K562 (cell line): ENCODE measurements around the gene GDAP2. TPM values are rescaled to one million over a fixed set of nuclear protein-coding genes. Genes with fewer than 3 reads are reported as not detected.

Experiments used
- ATAC-seq: fragments of 200-7000 bp; cut with Tn5 transposase; 3 replicates; pipeline ENCODE4 v1.9.1; 2020; ENCODE audit warnings: moderate library complexity
- BruUV-seq: library from RNA; stranded (reverse); fragments of 400-500 nt; replicated peaks from 2 replicates; lab custom pipeline; 2021; lab: Mats Ljungman, UMichigan
- CTCF ChIA-PET: fragments of 300-600 bp; formaldehyde crosslinking; extraction: SDS; loops from one replicate; lab custom pipeline; 2021; ENCODE audit warnings: low intra/inter-chr PET ratio; lab: Yijun Ruan, JAX
- POLR2A ChIA-PET: fragments of 300-600, 350-650 bp; sonication (Branson Sonifier 250); formaldehyde crosslinking; extraction: SDS; loops from one replicate; lab custom pipeline; 2021; ENCODE audit warnings: antibody characterized with exemption, inconsistent platforms; lab: Yijun Ruan, JAX
- DNase-seq, 4 experiments: peaks; one replicate each; pipeline versions ENCODE4 v3.0.0 to v3.0.0-alpha.2; 2011 to 2018; ENCODE audit warnings: low spot score in 3 of 4, mixed read lengths in 3 of 4; ENCODE audit errors: extremely low read depth in 1 of 4
- FAIRE-seq: peaks from 2 replicates; lab custom pipeline; 2011; peaks lifted over from hg19 to GRCh38; lab: Jason Lieb, UNC
- H2AFZ ChIP-seq: 2 replicates; pipeline ENCODE4 v1.6.0; 2011; ENCODE audit warnings: low read depth, low read length, control low read depth, inconsistent platforms
- H3K27ac ChIP-seq: fragments of 200-600 bp; 3 replicates; pipeline ENCODE4 v1.8.0; 2011; ENCODE audit warnings: low read depth, mild to moderate bottlenecking, control low read depth, inconsistent platforms, low read length, moderate library complexity, mixed read lengths; ENCODE audit errors: extremely low read depth
- H3K27me3 ChIP-seq, 2 experiments: fragments of 300-600 bp in 1 of 2; 2 replicates in 1 of 2; 3 replicates in 1 of 2; pipeline versions ENCODE4 v1.6.0 to v1.8.0; 2011; ENCODE audit warnings: inconsistent platforms in 2 of 2, low read length in 2 of 2, mild to moderate bottlenecking in 1 of 2, mixed read lengths in 1 of 2, moderate library complexity in 1 of 2; ENCODE audit not compliant: control insufficient read depth in 2 of 2, insufficient read depth in 2 of 2
- H3K36me3 ChIP-seq: fragments of 300-600 bp; 3 replicates; pipeline ENCODE4 v1.8.0; 2011; ENCODE audit warnings: mild to moderate bottlenecking, low read length, inconsistent platforms; ENCODE audit not compliant: control insufficient read depth, insufficient read depth
- H3K4me1 ChIP-seq, 2 experiments: fragments of 200-600 bp in 1 of 2; replicated peaks in 1 of 2; 2 replicates in 1 of 2; 3 replicates in 1 of 2; pipeline versions ENCODE4 v1.5.1 to v1.8.0; 2011; ENCODE audit warnings: inconsistent platforms in 2 of 2, low read length in 2 of 2, mild to moderate bottlenecking in 1 of 2, mixed read lengths in 1 of 2, moderate library complexity in 1 of 2; ENCODE audit not compliant: control insufficient read depth in 2 of 2, insufficient read depth in 2 of 2
- H3K4me2 ChIP-seq: 2 replicates; pipeline ENCODE4 v1.6.1; 2011; ENCODE audit warnings: low read length, control low read depth, inconsistent platforms, mixed read lengths; ENCODE audit not compliant: insufficient read depth
- H3K4me3 ChIP-seq: fragments of 200-600 bp; sonication (generic), shearing (Covaris generic); 2 replicates; pipeline ENCODE4 v1.5.1; 2016; ENCODE audit warnings: control low read depth, inconsistent platforms
- H3K79me2 ChIP-seq: fragments of 200-600 bp; 3 replicates; pipeline ENCODE4 v1.8.0; 2011; ENCODE audit warnings: low read length, inconsistent platforms; ENCODE audit not compliant: control insufficient read depth, insufficient read depth
- H3K9ac ChIP-seq, 2 experiments: 2 replicates each; pipeline versions ENCODE4 v1.6.0 to v1.6.1; 2011; ENCODE audit warnings: low read depth in 2 of 2, low read length in 2 of 2, control low read depth in 1 of 2, inconsistent platforms in 1 of 2, mild to moderate bottlenecking in 1 of 2, mixed read lengths in 1 of 2; ENCODE audit not compliant: insufficient read depth in 1 of 2
- H3K9me1 ChIP-seq: one replicate; pipeline ENCODE4 v1.6.0; 2011; ENCODE audit warnings: inconsistent platforms, mild to moderate bottlenecking, low read length, moderate library complexity; ENCODE audit not compliant: control insufficient read depth, insufficient read depth
- H3K9me3 ChIP-seq: replicated peaks from 2 replicates; pipeline ENCODE4 v1.5.1; 2011; ENCODE audit warnings: low read depth, low read length, inconsistent platforms; ENCODE audit not compliant: control insufficient read depth, insufficient read depth
- H4K20me1 ChIP-seq: replicated peaks from 2 replicates; pipeline ENCODE4 v1.6.1; 2011; ENCODE audit warnings: low read length, inconsistent platforms, mixed read lengths; ENCODE audit not compliant: control insufficient read depth, insufficient read depth
- CTBP1 ChIP-seq: fragments of 450-650 bp; IDR thresholded peaks from 2 replicates; pipeline ENCODE4 v1.6.1; 2016; ENCODE audit warnings: borderline replicate concordance
- DACH1 ChIP-seq: fragments of 450-650 bp; IDR thresholded peaks from 2 replicates; pipeline ENCODE4 v1.6.1; 2018; ENCODE audit not compliant: partially characterized antibody
- MYC ChIP-seq, 2 experiments: fragments of 250-450 bp in 1 of 2; sonication (Bioruptor Pico) in 1 of 2; IDR thresholded peaks; 2 replicates each; pipeline versions ENCODE4 v1.5.1 to v1.6.1; 2012 to 2021; ENCODE audit warnings: low read depth in 2 of 2, borderline replicate concordance in 1 of 2, improper control_type of control experiment in 1 of 2, low read length in 1 of 2, mild to moderate bottlenecking in 1 of 2, moderate library complexity in 1 of 2
- NFE2 ChIP-seq: IDR thresholded peaks from 2 replicates; pipeline ENCODE4 v1.6.1; 2014; ENCODE audit warnings: antibody characterized with exemption, low read depth
- SMARCC2 ChIP-seq: fragments of 450-650 bp; IDR thresholded peaks from 2 replicates; pipeline ENCODE4 v1.6.1; 2017; ENCODE audit warnings: antibody characterized with exemption, moderate library complexity, mild to moderate bottlenecking, low read depth
- TCFL5 ChIP-seq: fragments of 250-450 bp; sonication (Bioruptor Pico); conservative IDR thresholded peaks from 2 replicates; pipeline ENCODE4 v1.6.1; 2021; ENCODE audit warnings: mild to moderate bottlenecking, moderate library complexity, matching md5 sums
- ZNF384 ChIP-seq: IDR thresholded peaks from 2 replicates; pipeline ENCODE4 v1.6.1; 2012; ENCODE audit warnings: low read depth, low read length, improper control_type of control experiment
- whole genome bisulfite sequencing: fragments of 100-300 bp; shearing (Covaris generic); methylation state at CpG from one replicate; pipeline ENCODE4 v1.1.6; 2016; ENCODE audit warnings: low coverage, mixed read lengths; ENCODE audit not compliant: insufficient coverage; ENCODE audit errors: missing lambda C conversion rate; 5-methylcytosine and 5-hydroxymethylcytosine counted together
- in situ Hi-C: fragments of 300-500 bp; cut with MboI; formaldehyde crosslinking; loops from 4 replicates; pipeline ENCODE4 v1.15.0; 2018; ENCODE audit warnings: inconsistent platforms, mixed read lengths
- intact Hi-C: fragments of 100-400 bp; cut with micrococcal nuclease; formaldehyde crosslinking; loops from 2 replicates; pipeline ENCODE4 v1.14.2; 2022
- polyA plus RNA-seq, 8 experiments: library from polyadenylated mRNA; depleted of rRNA in 4 of 8; stranded (reverse) in 5 of 8; unstranded in 3 of 8; fragments of >200 nt; fragmentation: Nextera tagmentation in 2 of 8; fragmentation: Illumina TruSeq in 1 of 8; extraction: Ambion mirVana in 2 of 8; extraction: Trizol in 1 of 8; gene quantifications; 2 replicates each; pipeline versions ENCODE4 v1.2.1 to v1.2.3, GENCODE V29; 2011 to 2014; ENCODE audit warnings: inconsistent platforms in 1 of 8, missing spikeins in 1 of 8
- total RNA-seq, 7 experiments: library from RNA; depleted of rRNA in 6 of 7; stranded (reverse); fragments of >200 nt in 6 of 7; fragmentation: Illumina TruSeq in 2 of 7; extraction: Trizol in 2 of 7; gene quantifications; 2 replicates each; pipeline versions ENCODE4 v1.2.1 to v1.2.3, GENCODE V29; 2011 to 2021; ENCODE audit warnings: low replicate concordance in 1 of 7
- TF ChIP-seq, protein P1 (sequence below): fragments of 250-450 bp; sonication (Bioruptor Pico); IDR thresholded peaks from 2 replicates; pipeline ENCODE4 v1.5.1; 2021; ENCODE audit warnings: mild to moderate bottlenecking

Gene GDAP2
- total and polyA plus RNA-seq, 9 of the 15 experiments (the other 6 are each of a cell fraction or from before 2014, with no cell fraction given), result 4.1 to 23.1 (median 13.2) TPM

GRCh38 chr1:117861694-117862093 lies 67.7 kb downstream of the GDAP2 start (continued):
- TF ChIP-seq, protein P1, sequence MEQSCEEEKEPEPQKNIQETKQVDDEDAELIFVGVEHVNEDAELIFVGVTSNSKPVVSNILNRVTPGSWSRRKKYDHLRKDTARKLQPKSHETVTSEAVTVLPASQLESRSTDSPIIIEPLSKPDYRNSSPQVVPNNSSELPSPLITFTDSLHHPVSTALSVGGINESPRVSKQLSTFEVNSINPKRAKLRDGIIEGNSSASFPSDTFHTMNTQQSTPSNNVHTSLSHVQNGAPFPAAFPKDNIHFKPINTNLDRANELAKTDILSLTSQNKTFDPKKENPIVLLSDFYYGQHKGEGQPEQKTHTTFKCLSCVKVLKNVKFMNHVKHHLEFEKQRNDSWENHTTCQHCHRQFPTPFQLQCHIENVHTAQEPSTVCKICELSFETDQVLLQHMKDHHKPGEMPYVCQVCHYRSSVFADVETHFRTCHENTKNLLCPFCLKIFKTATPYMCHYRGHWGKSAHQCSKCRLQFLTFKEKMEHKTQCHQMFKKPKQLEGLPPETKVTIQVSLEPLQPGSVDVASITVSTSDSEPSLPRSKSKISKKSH (CRISPR knock-in tag), result no peak

DNA sequence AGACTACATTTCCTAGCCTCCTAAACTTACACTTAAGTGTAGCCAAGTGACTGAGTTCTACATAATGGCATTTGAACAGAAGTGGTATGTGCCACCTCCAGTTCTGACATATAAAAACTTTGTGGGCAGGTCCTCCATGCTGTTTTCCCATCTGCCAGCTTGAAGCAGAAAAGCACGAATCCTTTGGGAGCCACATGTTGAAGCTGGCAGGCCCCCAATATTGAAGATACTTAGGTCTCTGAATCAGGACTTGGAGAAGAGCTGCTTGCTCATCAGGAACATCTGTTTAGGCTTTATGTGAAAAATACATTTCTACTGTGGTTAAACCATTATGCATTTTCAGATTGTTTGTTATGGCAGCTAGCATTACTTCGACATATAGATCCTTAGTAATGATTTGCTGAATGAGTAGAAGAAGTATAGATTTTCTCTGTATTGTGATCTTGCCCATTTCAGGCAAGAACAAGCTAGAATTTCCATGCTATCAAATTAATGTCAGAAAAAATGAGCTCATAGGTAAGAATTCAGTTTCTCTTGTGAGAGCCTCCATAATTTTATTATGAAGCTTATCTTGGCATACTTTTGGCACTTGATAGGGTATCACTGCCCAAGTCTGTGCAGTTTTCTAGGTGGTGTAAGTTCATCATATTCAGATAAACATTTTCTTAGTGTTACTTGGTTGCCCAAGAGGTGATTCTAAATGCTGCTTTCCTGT lies 68.4 kb downstream of the GDAP2 start:
- no peaks in the 10 kb centered on the region for H3K79me2 ChIP-seq
- H3K4me1 ChIP-seq, result 0 out of 5 replicates have a peak, but pooled peaks cover 0 to 6% of the 10 kb centered on the region in 2 experiments
- ATAC-seq (no peak), FAIRE-seq (no peak)
- ChIA-PET POLR2A (interaction anchor here (1.0 kb wide), 1 partner anchor 9 kb away, joined by 3 read pairs; no protein-coding TSS in a partner anchor), CTCF (no interaction called here)
- H3K27me3 ChIP-seq, result no peaks in the 10 kb centered on the region
- H3K9me3 ChIP-seq, result no peaks in the 10 kb centered on the region
- no peak overlapping the region for H3K4me2 ChIP-seq
- in situ Hi-C loops (no loop called here), intact Hi-C loops (no loop called here)
- no peak overlapping the region for H3K9ac ChIP-seq
- no peak overlapping the region for H3K27ac ChIP-seq
- H2AFZ ChIP-seq, result no peak overlapping the region
- TF ChIP-seq CTBP1 (no peak), TCFL5 (no peak), MYC (IDR thresholded peaks at IDR 0.05; ENCODE audit: low read depth, low read length) (no peak), MYC (CRISPR knock-in tag; IDR thresholded peaks at IDR 0.05; ENCODE audit: borderline replicate concordance, low read depth) (no peak), DACH1 (no peak), ZNF384 (no peak), SMARCC2 (no peak), NFE2 (no peak)
- TF ChIP-seq, all 486 proteins: peak for 0
- no TSS peak for BruUV-seq
- DNase-seq, result no peak
- no peaks in the 10 kb centered on the region for H3K9me1 ChIP-seq
- no peak overlapping the region for H3K4me3 ChIP-seq
- no peaks in the 10 kb centered on the region for H4K20me1 ChIP-seq
- H3K36me3 ChIP-seq, result peaks cover 4% of the 10 kb centered on the region; the same call in 1 of the 3 replicates
- 38% methylated on average over 2 of the region's 2 CpGs for WGBS
